Heart right ventricle (tissue), 16 donors: ENCODE data around the gene ANXA11. TPM values are rescaled to one million over a fixed set of nuclear protein-coding genes. Genes with fewer than 3 reads are reported as not detected.
A peak's percentile ranks its signal among the peaks of the same experiment; 100 is the strongest.

Source experiments
- ATAC-seq, 8 donors: fragments of 200-7000 bp; cut with Tn5 transposase; one replicate each; pipeline ENCODE4 v1.9.1; 2020; ENCODE audit warnings: mild to moderate bottlenecking in 8 of 8, moderate library complexity in 8 of 8, moderate number of reproducible peaks in 1 of 8
- DNase-seq, 2 donors: peaks; one replicate each; pipeline ENCODE4 v3.0.0-alpha.2; 2020
- H3K27ac ChIP-seq, 10 donors: fragments of 200-600 bp; sonication (generic) in 2 of 10; one replicate each; pipeline versions ENCODE4 v1.5.0 to v1.8.0; 2020 to 2022; ENCODE audit warnings: mild to moderate bottlenecking in 3 of 10
- H3K27me3 ChIP-seq, 7 donors: fragments of 200-600 bp; one replicate each; pipeline ENCODE4 v1.8.0; 2021 to 2022; ENCODE audit warnings: mild to moderate bottlenecking in 2 of 7
- H3K36me3 ChIP-seq, 9 donors: fragments of 200-600 bp; sonication (generic) in 1 of 9; one replicate each; pipeline versions ENCODE4 v1.5.0 to v1.8.0; 2020 to 2022; ENCODE audit warnings: mild to moderate bottlenecking in 2 of 9
- H3K4me1 ChIP-seq, 9 donors: fragments of 200-600 bp; sonication (generic) in 1 of 9; one replicate each; pipeline versions ENCODE4 v1.5.0 to v1.8.0; 2020 to 2022; ENCODE audit warnings: mild to moderate bottlenecking in 4 of 9
- H3K4me3 ChIP-seq, 10 donors: fragments of 200-600 bp; sonication (generic) in 2 of 10; one replicate each; pipeline versions ENCODE4 v1.5.0 to v1.8.0; 2020 to 2022; ENCODE audit warnings: mild to moderate bottlenecking in 7 of 10, moderate library complexity in 2 of 10
- H3K9me3 ChIP-seq, 11 donors: fragments of 200-600 bp in 10 of 11; sonication (generic) in 2 of 11; one replicate each; pipeline versions ENCODE4 v1.5.0 to v1.8.0; 2013 to 2022; ENCODE audit warnings: mild to moderate bottlenecking in 2 of 11, control low read depth in 1 of 11, moderate library complexity in 1 of 11
- WGBS, 2 donors: extraction: QIAGEN DNeasy Blood & Tissue Kit; methylation state at CpG; one replicate each; pipeline ENCODE4 v1.1.7; 2013; ENCODE audit warnings: inconsistent platforms in 1 of 2; 5-methylcytosine and 5-hydroxymethylcytosine counted together
- intact Hi-C, 10 donors: fragments of 100-400 bp; cut with DNase I; formaldehyde crosslinking; loops; one replicate each; pipeline versions ENCODE4 v1.11.1 to v1.14.2; 2022
- polyA plus RNA-seq, 2 donors: library from polyadenylated mRNA; stranded (reverse); fragments of 200-250 nt; gene quantifications; one replicate each; pipeline ENCODE4 v1.2.3, GENCODE V29; 2013
- total RNA-seq, 10 donors: library from RNA; stranded (reverse); fragmentation: NEBNext Ultra II Directional in 3 of 10; extraction: Animal tissue kit (Norgen Biotek cat#: 25700) in 3 of 10; gene quantifications; one replicate each; pipeline versions ENCODE4 v1.2.1 to v1.2.4, GENCODE V29; 2021 to 2023
- TF ChIP-seq, protein P1 (sequence below), 9 donors: fragments of 200-600 bp; sonication (generic) in 2 of 9; IDR thresholded peaks; one replicate each; pipeline versions ENCODE4 v1.5.0 to v1.8.0; 2021 to 2022; ENCODE audit warnings: antibody characterized with exemption in 9 of 9, mild to moderate bottlenecking in 5 of 9, moderate library complexity in 1 of 9
- donor health status: Arrhythmogenic right ventricular cardiomyopathy.
- donor health status: ischemic (EF 13 %, LVEDD 7.1; RV severe dilation, severe dysfunction).
- donor health status: healthy with polysubstance abuse.
- donor health status: DM: no; HTN: yes; CAD: no.
- donor health status: DM: no; HTN: no; CAD: no.
- donor health status: ischemic (EF 25% LVEDD 6.9; RV normal size, moderate dysfunction).
- donor health status: ischemic (EF 25% LVEDD 5.7; RV mildly dilated, moderate dysfunction).
- donor health status: healthy.
- donor health status: DM: yes; HTN: yes; CAD: no.
- donor health status: Ischemic cardiomyopathy.
- donor health status: ischemic (EF 35%, LVEDD 5.7; RV mildly dilated, moderate dysfunction).
- donor health status: nonischemic (EF 11% LVEDD 7.7; RV severe dilation, severe dysfunction).
- donor health status: DM: yes; HTN: yes; CAD: no.
- donor health status: PGD.
- donor health status: ischemic (EF 29% LVEDD 5.4; RV normal size, mild dysfunction).
- donor health status: nonischemic (EF 23%, LVEDD 6.1; RV moderate dilation, normal function).

The ANXA11 gene
- total and polyA plus RNA-seq, 12 donors: 160 to 1,089 (median 422) TPM

DNA sequence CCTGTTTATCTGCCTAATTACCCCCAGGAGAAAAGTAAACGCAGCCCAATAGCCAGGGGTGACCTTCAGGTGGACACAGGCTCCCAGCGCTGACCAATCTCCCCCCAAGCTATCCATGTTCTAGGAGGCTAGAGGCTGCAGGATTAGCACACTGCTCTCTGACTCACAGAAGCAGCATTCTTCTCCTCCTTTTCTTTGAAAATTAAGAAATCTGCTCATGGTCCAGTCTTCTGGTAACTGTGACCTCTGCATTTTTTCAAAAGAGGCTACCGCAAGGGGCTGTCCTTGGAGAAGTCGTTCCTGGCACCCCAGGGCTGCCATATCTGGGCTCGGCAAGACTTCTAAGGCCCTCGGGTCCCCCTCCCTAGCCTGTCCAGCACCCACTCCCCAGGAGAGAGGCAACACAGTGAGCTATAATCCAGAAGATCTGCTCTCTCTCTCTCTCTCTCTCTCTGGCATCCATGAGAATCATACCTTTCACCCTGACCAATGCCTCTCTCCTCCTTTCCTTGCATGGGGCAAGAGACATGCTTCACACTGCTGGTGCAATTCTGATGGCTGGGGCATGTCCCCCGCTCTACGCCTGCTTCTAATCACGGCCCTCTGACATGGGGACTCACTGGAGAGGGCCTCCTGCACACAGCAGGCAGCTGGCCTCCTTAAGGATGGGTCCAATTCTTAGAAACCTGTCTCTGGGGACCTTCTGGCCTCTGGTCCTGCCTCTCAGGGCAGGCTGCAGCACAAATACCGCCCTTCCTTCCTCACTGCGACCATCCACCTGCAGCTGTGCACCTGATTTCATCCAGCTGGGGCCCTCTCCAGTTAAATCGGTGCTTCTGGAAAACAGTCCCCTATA, 27.3 kb downstream of the ANXA11 start:
- peak in 5 of 8 donors; percentile 6 to 53 (median 19) for ATAC-seq
- H3K36me3 ChIP-seq: peaks cover 0 to 46% (median 1%) of the 10 kb centered on the region in 9 donors
- no peaks in the 10 kb centered on the region for H3K9me3 ChIP-seq
- peak overlapping the region in 7 of 10 donors; percentile 8 to 46 (median 26) for H3K27ac ChIP-seq
- H3K4me1 ChIP-seq: peaks cover 20 to 89% (median 71%) of the 10 kb centered on the region in 9 donors
- H3K4me3 ChIP-seq: no peak overlapping the region
- TF ChIP-seq, protein P1, sequence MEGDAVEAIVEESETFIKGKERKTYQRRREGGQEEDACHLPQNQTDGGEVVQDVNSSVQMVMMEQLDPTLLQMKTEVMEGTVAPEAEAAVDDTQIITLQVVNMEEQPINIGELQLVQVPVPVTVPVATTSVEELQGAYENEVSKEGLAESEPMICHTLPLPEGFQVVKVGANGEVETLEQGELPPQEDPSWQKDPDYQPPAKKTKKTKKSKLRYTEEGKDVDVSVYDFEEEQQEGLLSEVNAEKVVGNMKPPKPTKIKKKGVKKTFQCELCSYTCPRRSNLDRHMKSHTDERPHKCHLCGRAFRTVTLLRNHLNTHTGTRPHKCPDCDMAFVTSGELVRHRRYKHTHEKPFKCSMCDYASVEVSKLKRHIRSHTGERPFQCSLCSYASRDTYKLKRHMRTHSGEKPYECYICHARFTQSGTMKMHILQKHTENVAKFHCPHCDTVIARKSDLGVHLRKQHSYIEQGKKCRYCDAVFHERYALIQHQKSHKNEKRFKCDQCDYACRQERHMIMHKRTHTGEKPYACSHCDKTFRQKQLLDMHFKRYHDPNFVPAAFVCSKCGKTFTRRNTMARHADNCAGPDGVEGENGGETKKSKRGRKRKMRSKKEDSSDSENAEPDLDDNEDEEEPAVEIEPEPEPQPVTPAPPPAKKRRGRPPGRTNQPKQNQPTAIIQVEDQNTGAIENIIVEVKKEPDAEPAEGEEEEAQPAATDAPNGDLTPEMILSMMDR (IDR thresholded peaks at IDR 0.05): no peak
- intact Hi-C loops: no loop called here
- DNase-seq: no peak
- WGBS, 2 donors: 53 to 63% methylated on average over 12 of the region's 12 CpGs
- H3K27me3 ChIP-seq: no peaks in the 10 kb centered on the region

DNA sequence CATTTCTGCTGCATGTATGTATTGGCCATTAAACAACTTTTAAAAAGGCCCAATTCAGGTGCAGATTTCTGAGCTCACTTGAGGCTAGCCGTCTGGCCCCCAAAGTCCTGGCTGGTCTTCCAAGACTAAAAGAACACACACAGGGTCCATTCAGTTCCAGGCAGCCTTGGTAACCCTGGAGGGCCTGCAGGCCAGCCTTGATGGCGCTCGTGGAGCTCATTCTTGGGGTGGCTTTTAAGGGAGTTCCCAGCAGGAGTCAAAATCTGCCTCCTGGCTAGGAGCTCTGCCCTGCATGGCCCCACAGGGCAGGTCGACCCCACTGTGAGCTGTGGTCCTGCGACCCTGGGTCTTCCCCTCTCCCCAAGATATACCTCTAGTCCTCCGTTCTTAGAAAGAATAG, 28.8 kb downstream of the ANXA11 start:
- Histone ChIP-seq H3K4me3 (no peak overlapping the region), H3K27ac (peak overlapping the region in 5 of 10 donors; percentile 3 to 49 (median 26)), H3K9me3 (no peaks in the 10 kb centered on the region), H3K36me3 (peaks cover 0 to 58% (median 2%) of the 10 kb centered on the region in 9 donors), H3K27me3 (no peaks in the 10 kb centered on the region), H3K4me1 (peaks cover 28 to 89% (median 71%) of the 10 kb centered on the region in 9 donors)
- WGBS, 2 donors: 81 to 93% methylated on average over 6 of the region's 6 CpGs
- DNase-seq (no peak), ATAC-seq (peak in 1 of 8 donors; percentile 21)
- intact Hi-C loops: no loop called here
- TF ChIP-seq, protein P1 (IDR thresholded peaks at IDR 0.05): no peak

DNA sequence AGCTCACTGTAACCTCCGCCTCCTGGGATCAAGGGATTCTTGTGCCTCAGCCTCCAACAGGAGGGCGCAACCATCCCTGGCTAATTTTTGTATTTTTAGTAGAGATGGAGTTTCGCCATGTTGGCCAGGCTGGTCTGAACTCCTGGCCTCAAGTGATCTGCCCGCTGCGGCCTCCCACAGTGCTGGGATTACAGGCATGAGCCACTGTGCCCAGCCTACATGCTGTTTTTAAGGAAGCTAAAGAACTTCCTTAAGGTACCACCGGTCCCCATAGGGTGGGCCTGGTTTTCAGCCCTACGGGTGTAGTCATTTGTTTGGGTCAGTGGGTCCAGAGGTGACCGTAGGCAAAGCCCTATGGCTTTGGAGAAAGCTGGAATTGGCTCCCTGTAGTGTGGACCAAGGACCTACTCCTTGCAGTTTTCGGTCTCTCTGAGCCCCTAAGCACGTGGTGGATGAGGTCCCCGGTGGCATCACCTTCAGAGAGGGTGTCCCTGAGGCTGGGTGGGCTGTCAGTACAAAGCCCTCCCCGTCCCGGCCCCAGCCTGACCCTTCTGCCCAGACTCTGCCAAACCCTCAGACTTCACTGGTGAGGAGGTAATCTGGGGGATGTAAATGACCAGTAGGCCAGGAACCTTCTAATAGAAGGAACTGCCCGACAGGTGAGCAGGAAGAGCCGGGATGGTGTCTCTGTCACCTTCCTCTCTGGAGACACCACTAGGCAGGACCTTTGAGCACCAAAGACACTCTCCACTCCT, 30.5 kb downstream of the ANXA11 start:
- 93 to 94% methylated on average over 15 of the region's 15 CpGs for WGBS, 2 donors
- Histone ChIP-seq H3K27me3 (no peaks in the 10 kb centered on the region), H3K4me1 (peaks cover 28 to 84% (median 72%) of the 10 kb centered on the region in 9 donors), H3K27ac (no peak overlapping the region), H3K9me3 (no peaks in the 10 kb centered on the region), H3K4me3 (no peak overlapping the region), H3K36me3 (peaks cover 0 to 62% (median 8%) of the 10 kb centered on the region in 9 donors)
- DNase-seq (no peak), ATAC-seq (no peak)
- intact Hi-C loops: no loop called here
- TF ChIP-seq, protein P1 (IDR thresholded peaks at IDR 0.05): no peak

DNA sequence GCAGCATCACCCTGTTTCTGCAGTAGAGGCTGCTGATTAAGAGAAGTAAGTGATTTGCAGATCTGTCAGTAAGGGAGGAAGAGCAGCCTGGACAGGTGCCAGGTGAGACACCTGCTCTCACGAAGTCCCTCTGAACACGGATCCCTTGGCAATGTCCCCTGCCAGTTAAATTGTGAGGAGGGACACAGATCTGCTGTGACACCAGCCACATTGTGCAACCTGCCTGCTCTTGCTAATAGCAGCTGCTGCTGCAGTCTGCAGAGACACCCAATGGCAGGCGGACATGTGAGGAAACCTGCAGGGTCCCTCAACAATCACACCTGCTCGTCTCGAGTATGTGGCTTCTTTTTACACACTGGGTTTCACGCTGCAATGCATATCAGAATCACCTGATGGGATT, 31.9 kb downstream of the ANXA11 start:
- ATAC-seq (no peak), DNase-seq (no peak)
- intact Hi-C loops: no loop called here
- no peaks in the 10 kb centered on the region for H3K27me3 ChIP-seq
- TF ChIP-seq, protein P1 (IDR thresholded peaks at IDR 0.05): no peak
- WGBS, 2 donors: 62 to 69% methylated on average over 6 of the region's 6 CpGs
- H3K4me1 ChIP-seq: peaks cover 24 to 83% (median 69%) of the 10 kb centered on the region in 9 donors
- peaks cover 0 to 66% (median 8%) of the 10 kb centered on the region in 9 donors for H3K36me3 ChIP-seq
- H3K4me3 ChIP-seq: no peak overlapping the region
- H3K9me3 ChIP-seq: no peaks in the 10 kb centered on the region
- peak overlapping the region in 1 of 10 donors; percentile 25 for H3K27ac ChIP-seq
